Type B pancreatic cell (in vitro differentiated cells): ENCODE measurements around the gene SH3RF3. TPM values are rescaled to one million over a fixed set of nuclear protein-coding genes. Genes with fewer than 3 reads are reported as not detected.
A peak's percentile ranks its signal among the peaks of the same experiment; 100 is the strongest.

Experiments used
- DNase-seq: peaks from one replicate; pipeline ENCODE4 v3.0.0; 2021; ENCODE audit warnings: mixed read lengths; ENCODE audit not compliant: unreplicated experiment; ENCODE audit errors: extremely low spot score
- H3K27ac Mint-ChIP-seq: 2 replicates; pipeline ENCODE4 v1.8.0; 2021; ENCODE audit warnings: mild to moderate bottlenecking, mixed read lengths
- H3K27me3 Mint-ChIP-seq: 2 replicates; pipeline ENCODE4 v1.8.0; 2021; ENCODE audit warnings: mixed read lengths
- H3K36me3 Mint-ChIP-seq: 2 replicates; pipeline ENCODE4 v1.8.0; 2021; ENCODE audit warnings: mixed read lengths
- H3K4me1 Mint-ChIP-seq: one replicate; pipeline ENCODE4 v1.8.0; 2021; ENCODE audit warnings: mixed read lengths; ENCODE audit not compliant: unreplicated experiment
- H3K4me3 Mint-ChIP-seq: 2 replicates; pipeline ENCODE4 v1.8.0; 2021; ENCODE audit warnings: mild to moderate bottlenecking, mixed read lengths
- H3K9me3 Mint-ChIP-seq: 2 replicates; pipeline ENCODE4 v1.8.0; 2021; ENCODE audit warnings: mixed read lengths
- CTCF ChIP-seq: fragments of 200-600 bp; sonication (generic); conservative IDR thresholded peaks from 2 replicates; pipeline ENCODE4 v1.5.0; 2021; ENCODE audit warnings: antibody characterized with exemption, mild to moderate bottlenecking
- total RNA-seq: library from RNA; stranded (reverse); gene quantifications from 2 replicates; pipeline ENCODE4 v1.2.1, GENCODE V29; 2021; ENCODE audit warnings: low replicate concordance

Gene SH3RF3
- total RNA-seq, 1 donor from 2014 or later: 13.9 TPM

DNA sequence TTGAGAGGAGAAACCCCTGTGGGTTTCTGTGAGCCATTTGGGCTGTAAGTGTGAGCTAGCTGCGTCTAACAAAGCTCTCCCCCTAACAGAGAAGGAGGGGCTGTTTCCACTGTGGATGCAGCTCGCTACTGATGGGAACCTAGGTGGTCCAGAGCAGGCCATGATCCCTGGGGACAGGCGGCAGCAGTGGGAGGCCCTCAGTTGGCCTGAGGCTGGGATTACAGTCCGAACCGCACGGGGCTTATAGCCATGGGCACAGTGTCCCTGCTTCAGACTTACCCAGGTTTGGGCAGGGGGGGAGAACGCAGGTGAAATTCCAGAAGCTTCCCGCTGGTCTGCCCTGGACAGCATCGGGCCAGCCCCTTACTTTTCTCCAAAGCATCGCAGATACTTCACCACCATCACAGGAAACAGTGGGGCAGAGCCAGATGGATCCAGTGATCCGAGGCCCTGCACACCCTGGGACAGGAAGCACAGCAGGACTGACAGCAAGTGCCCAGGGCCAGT lies 345.4 kb downstream of the SH3RF3 start:
- H3K4me3 Mint-ChIP-seq: no peak overlapping the region
- peaks cover 9% of the 10 kb centered on the region for H3K9me3 Mint-ChIP-seq
- peak overlapping the region; percentile 50 for H3K27ac Mint-ChIP-seq
- no peaks in the 10 kb centered on the region for H3K36me3 Mint-ChIP-seq
- no peak for DNase-seq
- peaks cover 30% of the 10 kb centered on the region for H3K4me1 Mint-ChIP-seq
- H3K27me3 Mint-ChIP-seq: no peaks in the 10 kb centered on the region
- no peak for TF ChIP-seq CTCF

DNA sequence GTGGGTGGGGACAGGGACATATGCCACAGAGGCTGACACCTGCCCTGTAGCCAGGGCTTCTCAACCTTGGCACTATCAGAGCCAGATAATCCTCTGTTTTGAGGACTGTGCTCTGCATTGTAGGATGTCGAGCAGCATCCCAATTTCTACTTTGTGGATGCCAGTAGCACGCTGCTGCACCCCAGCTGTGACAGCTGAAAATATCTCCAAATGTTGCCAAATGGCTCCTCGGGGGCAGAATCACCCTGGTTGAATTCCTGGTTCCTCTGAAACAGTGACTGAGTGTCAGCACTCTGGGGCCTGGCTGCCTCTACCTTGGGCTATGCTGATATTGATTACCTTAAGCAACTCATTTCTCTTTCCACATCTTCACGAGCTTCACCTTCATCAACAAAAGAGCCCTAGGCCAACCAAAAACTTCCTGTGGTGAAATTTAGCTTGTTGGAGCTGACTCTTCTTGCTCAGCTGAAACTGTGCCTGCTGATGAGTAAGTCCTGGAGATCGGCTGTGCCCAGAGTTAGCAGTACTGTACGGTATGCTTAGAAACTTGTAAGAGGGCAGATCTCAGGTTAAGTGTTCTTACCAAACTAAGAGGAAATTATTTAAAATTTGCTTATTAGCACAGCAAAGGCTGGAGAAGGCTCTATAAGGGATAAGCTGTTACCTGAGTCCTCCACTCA lies 346.7 kb downstream of the SH3RF3 start:
- no peak for DNase-seq
- H3K27ac Mint-ChIP-seq: no peak overlapping the region

DNA sequence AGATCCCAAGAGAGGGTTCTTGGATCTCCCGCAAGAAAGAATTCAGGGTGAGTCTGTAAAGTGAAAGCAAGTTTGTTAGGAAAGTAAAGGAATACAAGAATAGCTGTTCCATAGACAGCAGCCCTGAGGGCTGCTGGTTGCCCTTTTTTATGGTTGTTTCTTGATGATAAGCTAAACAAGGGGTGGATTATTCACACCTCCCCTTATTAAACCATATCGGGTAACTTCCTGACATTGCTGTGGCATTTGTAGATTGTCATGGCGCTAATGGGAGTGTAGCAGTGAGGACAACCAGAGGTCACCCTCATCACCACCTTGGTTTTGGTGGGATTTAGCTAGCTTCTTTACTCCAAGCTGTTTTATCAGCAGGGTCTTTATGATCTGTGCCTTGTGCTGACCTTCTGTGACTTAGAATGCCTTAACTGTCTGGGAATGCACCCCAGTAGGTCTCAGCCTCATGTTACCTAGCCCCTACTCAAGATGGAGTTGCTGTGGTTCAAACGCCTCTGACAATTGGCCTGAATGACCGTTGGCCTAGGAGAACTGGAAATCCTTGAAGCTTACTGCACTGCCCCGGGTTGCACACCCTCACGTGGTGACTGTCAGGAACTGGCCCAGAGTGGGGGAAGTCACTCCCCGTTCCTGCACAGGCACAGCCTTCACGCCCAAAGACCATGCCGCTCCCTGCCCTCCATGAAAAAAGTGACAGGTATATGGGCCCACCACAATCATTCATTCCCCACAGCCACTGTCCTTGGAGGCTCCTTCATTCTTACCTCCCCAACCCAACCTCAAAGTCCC lies 347.8 kb downstream of the SH3RF3 start:
- Mint-ChIP-seq H3K4me1 (peaks cover 18% of the 10 kb centered on the region), H3K27ac (no peak overlapping the region), H3K4me3 (no peak overlapping the region), H3K36me3 (no peaks in the 10 kb centered on the region), H3K9me3 (peaks cover 4% of the 10 kb centered on the region), H3K27me3 (peaks cover 2% of the 10 kb centered on the region)
- no peak for TF ChIP-seq CTCF
- DNase-seq: no peak

More for the DNA sequence above, 346.7 kb downstream of the SH3RF3 start:
- peaks cover 5% of the 10 kb centered on the region for H3K9me3 Mint-ChIP-seq
- H3K36me3 Mint-ChIP-seq: no peaks in the 10 kb centered on the region
- H3K4me3 Mint-ChIP-seq: no peak overlapping the region
- peaks cover 25% of the 10 kb centered on the region for H3K4me1 Mint-ChIP-seq
- TF ChIP-seq CTCF: no peak
- peaks cover 2% of the 10 kb centered on the region for H3K27me3 Mint-ChIP-seq

GRCh38 chr2:109478906-109479493 lies 350.0 kb downstream of the SH3RF3 start:
- DNase-seq: no peak
- peaks cover 19% of the 10 kb centered on the region for H3K4me1 Mint-ChIP-seq
- no peak overlapping the region for H3K4me3 Mint-ChIP-seq
- peaks cover 4% of the 10 kb centered on the region for H3K9me3 Mint-ChIP-seq
- no peak for TF ChIP-seq CTCF
- H3K27me3 Mint-ChIP-seq: peaks cover 2% of the 10 kb centered on the region
- H3K36me3 Mint-ChIP-seq: no peaks in the 10 kb centered on the region
- H3K27ac Mint-ChIP-seq: no peak overlapping the region

DNA sequence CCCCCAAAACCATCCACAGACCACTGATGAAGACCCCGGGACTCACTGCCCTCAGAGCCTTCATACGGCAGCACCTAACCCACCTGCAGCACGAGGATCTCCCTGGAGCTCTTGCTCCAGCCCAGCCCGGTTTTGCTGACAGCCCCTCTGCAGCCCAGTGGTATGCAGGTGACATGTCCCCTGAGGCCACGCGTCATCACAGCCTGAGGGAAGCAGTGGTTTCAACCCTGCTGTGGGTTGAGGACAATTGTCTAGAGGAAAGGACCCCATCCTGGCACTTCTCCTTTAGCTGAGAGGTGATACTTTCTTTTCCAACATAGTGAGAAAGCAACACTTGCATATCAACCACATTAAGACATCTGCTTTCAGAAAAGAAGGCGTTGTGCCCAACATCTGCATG lies 350.8 kb downstream of the SH3RF3 start:
- peaks cover 18% of the 10 kb centered on the region for H3K4me1 Mint-ChIP-seq

More for the DNA sequence above, 350.8 kb downstream of the SH3RF3 start:
- Mint-ChIP-seq H3K4me3 (no peak overlapping the region), H3K36me3 (no peaks in the 10 kb centered on the region), H3K27ac (no peak overlapping the region), H3K27me3 (peaks cover 2% of the 10 kb centered on the region), H3K9me3 (peaks cover 4% of the 10 kb centered on the region)
- no peak for DNase-seq
- no peak for TF ChIP-seq CTCF
